GM04503 (cell line): ENCODE data around the gene ATP9A.
"Not testable (repeated sequence)": the region's sequence is repeated elsewhere in the genome, so short reads cannot be mapped to it uniquely, and the experiment has no call there.

Experiments used
- DNase-seq: peaks from one replicate; pipeline ENCODE4 v3.0.0-alpha.2; 2012; ENCODE audit warnings: low read depth

ATP9A gene

DNA sequence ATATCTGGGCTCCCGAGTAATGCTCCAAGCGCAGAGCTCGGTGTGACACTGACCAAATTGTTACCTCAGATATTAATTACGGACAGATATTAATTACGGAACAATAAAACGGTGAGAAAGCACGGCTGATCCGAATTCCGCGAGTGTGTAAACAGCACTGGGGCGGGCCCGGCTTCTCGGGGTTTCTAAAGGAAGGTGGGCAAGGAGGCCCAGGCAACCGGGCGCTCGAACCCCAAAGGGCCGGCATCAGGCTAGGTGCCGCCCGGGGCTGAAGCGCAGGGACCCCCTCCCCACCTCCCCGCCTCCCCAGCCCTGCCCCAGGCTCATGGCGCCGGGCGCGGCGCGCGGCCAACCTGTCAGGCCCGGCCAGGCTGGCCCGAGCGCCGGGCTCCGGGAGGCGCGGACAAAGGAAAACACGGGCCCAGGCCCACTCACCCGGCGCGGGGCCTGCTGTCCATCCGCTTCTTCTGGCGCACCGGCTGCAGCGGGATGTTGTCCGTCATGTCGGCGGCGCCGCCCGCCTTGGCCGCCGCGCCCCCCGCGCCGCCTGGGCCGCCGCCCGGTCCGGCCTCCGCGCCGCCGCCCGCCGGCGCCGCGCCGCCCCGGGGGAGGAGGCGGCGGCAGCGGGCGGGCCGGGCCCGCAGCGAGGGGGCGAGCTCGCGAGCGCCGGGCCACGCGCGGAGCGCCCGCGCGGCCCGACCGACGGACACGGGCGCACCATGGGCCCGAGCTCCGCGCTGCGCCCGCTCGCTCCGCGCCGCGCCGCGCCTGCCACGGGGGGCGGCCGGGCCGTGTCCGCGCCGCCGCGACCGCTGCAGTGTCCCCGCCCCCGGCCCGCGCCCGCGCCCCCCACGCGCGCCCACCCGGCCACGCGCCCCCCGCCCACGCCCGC is at the start of gene ATP9A:
Gene ATP9A (minus strand): TSS at position 524 of the 892 bp plus-strand sequence. CDS start 21 bp downstream, at position 503.
- DNase-seq: no peak

GRCh38 chr20:51816856-51817255 is 48.7 kb upstream of the ATP9A start:
- DNase-seq: not testable (repeated sequence)

DNA sequence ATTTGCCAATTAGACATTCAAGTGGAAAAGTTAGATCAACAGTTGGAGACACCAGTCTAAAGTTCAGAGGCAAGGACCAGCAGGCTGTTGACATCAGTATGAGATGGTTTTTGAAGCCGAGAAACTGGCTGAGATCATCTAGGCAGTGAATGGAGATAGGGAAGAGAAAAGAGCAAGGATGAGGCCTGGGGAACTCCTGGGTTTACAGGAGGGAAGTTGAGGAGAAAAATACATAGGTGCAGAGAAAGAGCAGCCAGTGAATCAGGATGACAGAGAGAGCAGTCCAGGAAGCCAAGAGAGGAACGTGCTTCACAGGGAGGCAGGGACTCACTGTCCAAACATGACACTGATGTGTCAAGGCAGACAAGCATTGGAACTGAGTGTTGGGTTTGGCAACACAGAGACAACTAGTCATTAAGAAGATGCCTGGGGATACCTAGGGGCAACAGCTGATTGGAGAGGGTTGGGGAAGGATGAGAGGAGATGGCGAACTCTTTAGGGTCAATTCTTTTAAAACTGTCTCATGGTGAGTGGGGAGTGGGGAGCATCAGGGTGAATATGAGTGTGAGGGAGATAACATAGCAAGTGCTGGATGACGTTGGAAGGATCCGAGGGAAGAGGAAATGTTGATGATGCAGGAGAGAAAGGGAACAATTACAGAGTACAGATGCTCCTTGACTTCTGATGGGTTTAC is 47.3 kb upstream of the ATP9A start:
- no peak for DNase-seq

GRCh38 chr20:51812861-51813260 is 44.7 kb upstream of the ATP9A start:
- DNase-seq: no peak

- no peak for DNase-seq
These were observed 43.4 kb upstream of the ATP9A start for GRCh38 chr20:51811514-51812128.

DNA sequence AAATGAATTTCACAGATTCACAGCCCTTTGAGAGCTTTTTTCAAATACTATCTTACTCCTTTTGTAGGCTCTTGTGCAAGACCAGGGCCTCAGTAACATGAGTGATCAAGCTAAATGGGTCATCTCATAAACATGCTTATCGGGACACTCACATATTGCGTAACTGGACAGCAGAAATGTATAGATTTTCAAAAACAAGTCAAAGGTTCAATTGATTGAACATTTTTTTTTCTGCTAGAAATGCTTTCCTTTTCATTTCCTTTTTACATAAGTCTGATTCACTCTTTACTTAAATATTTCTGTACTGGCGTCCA is 42.8 kb upstream of the ATP9A start:
- no peak for DNase-seq

- no peak for DNase-seq
These were observed 42.2 kb upstream of the ATP9A start for GRCh38 chr20:51810155-51811041.

GRCh38 chr20:51807720-51808250 is 39.6 kb upstream of the ATP9A start:
- no peak for DNase-seq

- DNase-seq: no peak
These were observed 36.6 kb upstream of the ATP9A start for GRCh38 chr20:51804754-51805153.

GRCh38 chr20:51803148-51803854 is 35.1 kb upstream of the ATP9A start:
- no peak for DNase-seq

GRCh38 chr20:51802170-51802751 is 34.1 kb upstream of the ATP9A start, which contains the start of gene SALL4:
Gene SALL4, minus strand, starts transcription at chr20:51802521. Its CDS starts 113 bp downstream, at chr20:51802408.
- no peak for DNase-seq

DNA sequence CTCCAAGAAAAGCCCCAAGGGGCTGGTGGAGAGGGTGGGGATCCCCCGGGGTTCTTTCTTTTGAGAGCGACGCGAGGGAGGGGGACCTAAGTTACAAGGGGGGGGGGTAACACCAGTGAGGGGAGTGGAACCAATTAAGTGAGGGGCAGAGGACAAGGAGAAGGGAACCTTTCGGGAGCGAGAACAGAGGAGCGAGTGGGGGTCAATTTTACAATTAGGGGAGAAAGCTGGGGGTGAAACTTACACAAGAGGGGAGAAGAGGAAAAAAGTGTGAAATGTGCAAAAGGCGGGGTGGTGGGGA is 33.6 kb upstream of the ATP9A start:
- no peak for DNase-seq

DNA sequence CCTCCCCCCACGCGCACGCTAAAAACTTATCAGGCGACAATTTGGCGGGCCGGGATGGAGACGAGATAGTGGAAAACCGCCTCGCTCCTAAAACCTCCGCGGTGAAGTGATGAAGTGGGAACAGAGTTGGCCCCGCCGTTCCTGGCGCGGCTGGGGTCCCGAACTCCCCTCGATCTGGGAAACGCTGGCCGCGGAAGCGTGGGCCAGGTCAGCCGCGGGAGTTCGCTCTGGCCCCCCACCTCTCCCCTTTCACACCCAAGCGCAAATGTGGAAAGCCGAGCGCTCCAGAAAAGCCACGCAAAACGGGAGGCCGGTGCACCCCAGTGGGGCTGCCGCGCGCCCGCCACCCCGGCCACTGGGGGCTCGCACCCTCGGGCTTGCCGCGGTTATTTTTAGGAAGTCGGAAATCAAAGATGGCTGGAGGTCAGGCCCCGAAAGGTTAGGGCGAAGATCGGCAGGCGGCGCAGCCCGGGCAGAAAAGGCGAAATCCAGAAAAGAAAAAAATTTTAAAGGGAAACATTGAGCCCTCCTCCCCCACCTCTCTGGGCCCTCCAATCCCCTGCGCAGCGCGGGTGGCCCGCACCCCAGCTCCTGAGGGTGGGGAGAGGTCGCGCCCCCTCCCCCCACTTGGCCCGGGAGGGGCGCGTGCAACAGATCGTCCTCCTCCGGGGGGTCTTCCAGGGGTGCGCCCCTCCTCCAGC is 33.1 kb upstream of the ATP9A start:
- no peak for DNase-seq

DNA sequence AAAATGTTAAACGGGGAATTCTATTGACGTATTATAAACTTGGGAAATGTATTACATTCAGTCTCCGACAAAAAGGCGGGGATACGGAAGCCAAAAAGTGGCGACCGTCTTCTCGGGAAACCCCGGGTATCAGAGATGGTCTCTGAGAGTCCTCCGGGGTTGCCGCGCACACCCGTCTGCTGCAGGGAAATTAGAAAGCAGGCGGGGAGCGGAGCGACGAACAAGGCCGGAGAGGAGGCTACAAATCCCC is 32.6 kb upstream of the ATP9A start:
- DNase-seq: no peak

DNA sequence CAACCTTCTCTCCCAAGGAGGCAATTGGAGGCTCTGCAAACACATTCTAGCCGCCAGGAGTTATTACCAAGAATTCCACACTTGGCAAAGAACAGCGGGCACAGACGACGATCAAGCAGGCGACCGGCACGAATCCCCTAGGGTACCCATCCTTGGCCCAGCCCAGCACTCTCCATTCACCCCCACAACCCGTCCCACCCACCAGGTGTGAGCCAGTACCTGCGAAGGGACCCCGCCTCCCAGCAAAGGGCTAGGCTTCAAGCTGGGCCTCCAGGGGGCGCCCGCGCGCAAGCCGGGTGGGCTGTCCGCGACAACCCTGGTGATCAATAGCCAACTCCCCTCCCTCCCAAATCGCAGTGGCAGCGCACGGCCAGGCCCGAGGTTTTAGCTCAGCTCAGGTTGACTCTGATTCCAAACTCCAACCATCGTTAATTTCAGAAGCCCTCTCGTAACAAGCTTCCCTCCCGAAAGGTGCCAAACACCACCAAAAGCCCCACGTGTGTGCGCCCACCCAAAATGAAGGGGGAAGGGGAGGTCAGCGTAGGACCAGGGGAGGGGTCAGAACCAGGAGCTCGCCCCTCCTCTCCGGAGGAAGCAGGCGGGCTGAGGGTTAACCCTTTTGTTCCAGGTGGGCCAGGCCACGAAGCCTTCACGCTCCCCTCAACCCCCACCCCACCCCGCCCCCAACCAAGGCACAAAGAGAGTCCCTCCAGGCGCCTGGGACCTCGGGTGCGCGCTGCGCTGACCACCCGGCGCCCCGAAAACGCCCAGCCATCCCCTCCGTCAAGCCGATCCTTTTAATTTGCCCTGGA is 32.1 kb upstream of the ATP9A start:
- DNase-seq: no peak

DNA sequence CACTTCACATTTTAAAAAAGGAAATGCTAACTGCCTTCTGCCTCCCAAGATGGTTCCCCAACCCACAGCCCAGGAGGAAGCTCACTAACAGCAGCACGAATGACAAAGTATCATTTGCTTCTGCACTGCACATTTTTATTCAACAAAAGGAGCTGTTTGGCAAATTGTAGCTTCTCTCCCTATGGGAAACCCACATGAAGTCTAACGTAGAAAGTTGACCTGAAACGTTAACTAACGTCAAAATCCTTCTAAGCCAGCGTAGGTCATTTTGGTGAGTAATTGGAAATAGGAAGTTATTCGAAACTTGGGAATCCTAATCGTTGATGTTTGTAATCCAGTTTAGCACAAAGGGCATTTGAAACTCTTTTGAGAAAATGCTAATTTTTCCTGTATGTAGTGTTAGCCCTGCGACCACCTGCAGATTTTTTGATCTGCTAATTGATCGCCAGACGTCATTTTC is 31.2 kb upstream of the ATP9A start:
- DNase-seq: no peak

GRCh38 chr20:51797357-51798025 is 29.3 kb upstream of the ATP9A start:
- no peak for DNase-seq

- no peak for DNase-seq
These were observed 28.1 kb upstream of the ATP9A start for GRCh38 chr20:51796340-51796739.

- DNase-seq: no peak
These were observed 24.8 kb upstream of the ATP9A start for GRCh38 chr20:51792960-51793359.
